ENCODE measurements around the gene PRMT3. TPM values are rescaled to one million over a fixed set of nuclear protein-coding genes. Genes with fewer than 3 reads are reported as not detected.
A peak's percentile ranks its signal among the peaks of the same experiment; 100 is the strongest.

The PRMT3 gene
- polyA plus RNA-seq, 1 donor (not counting 4 experiments of a cell fraction or from before 2014, with no cell fraction given), result 29.4 TPM

- Histone ChIP-seq H3K27me3 (ENCODE audit: control insufficient read depth, extremely low read depth, insufficient read depth, low read length) (no peaks in the 10 kb centered on the region), H3K4me3 (ENCODE audit: control insufficient read depth in 2 of 3, extremely low read depth in 1 of 3, insufficient read depth in 2 of 3, low read depth in 1 of 3, low read length in 3 of 3) (no peak overlapping the region), H3K36me3 (ENCODE audit: control insufficient read depth in 2 of 2, extremely low read depth in 1 of 2, insufficient read depth in 2 of 2, low read length in 2 of 2) (peaks cover 2 to 29% of the 10 kb centered on the region in 2 experiments), H3K9me3 (ENCODE audit: control insufficient read depth, low read depth, low read length) (no peaks in the 10 kb centered on the region), H3K27ac (ENCODE audit: control insufficient read depth, insufficient read depth, low read length) (no peak overlapping the region), H3K9ac (ENCODE audit: control insufficient read depth, extremely low read depth, insufficient read depth, low read length) (no peak overlapping the region), H3K9me1 (ENCODE audit: control insufficient read depth, extremely low read depth, insufficient read depth, low read length) (no peaks in the 10 kb centered on the region), H3K4me2 (ENCODE audit: control insufficient read depth, extremely low read depth, insufficient read depth, low read depth, low read length) (no peak overlapping the region), H2AFZ (ENCODE audit: control insufficient read depth, low read length) (no peak overlapping the region), H3K79me2 (ENCODE audit: control insufficient read depth, insufficient read depth, low read length) (no peaks in the 10 kb centered on the region), H4K20me1 (ENCODE audit: control insufficient read depth, extremely low read depth, insufficient read depth, low read length) (no peaks in the 10 kb centered on the region), H3K4me1 (ENCODE audit: control insufficient read depth, extremely low read depth, insufficient read depth, low read length) (no peaks in the 10 kb centered on the region)
- DNase-seq (ENCODE audit: low read depth, low spot score) (no peak), FAIRE-seq (peak; percentile 26)
- TF ChIP-seq CTCF (optimal IDR thresholded peaks at IDR 0.05 in 1 of 3, IDR thresholded peaks at IDR 0.05 in 1 of 3, conservative IDR thresholded peaks at IDR 0.05 in 1 of 3; ENCODE audit: extremely low read depth in 1 of 3, insufficient read depth in 2 of 3, low read length in 3 of 3), result peak; percentile 17 to 62 (median 44)
- no peak for TF ChIP-seq EZH2 (IDR thresholded peaks at IDR 0.05; ENCODE audit: low read length)
- dilution Hi-C loops (cut with MboI; ENCODE audit: extremely low pct_ligation_motif_present, low sequenced_read_pairs), result no loop called here
These were observed 9.8 kb downstream of the PRMT3 start for GRCh38 chr11:20397281-20397680.

- no peak overlapping the region for H3K27ac ChIP-seq (ENCODE audit: control insufficient read depth, insufficient read depth, low read length)
- no peaks in the 10 kb centered on the region for H3K4me1 ChIP-seq (ENCODE audit: control insufficient read depth, extremely low read depth, insufficient read depth, low read length)
- H3K9me3 ChIP-seq (ENCODE audit: control insufficient read depth, low read depth, low read length), result no peaks in the 10 kb centered on the region
- H3K9me1 ChIP-seq (ENCODE audit: control insufficient read depth, extremely low read depth, insufficient read depth, low read length), result no peaks in the 10 kb centered on the region
- no peaks in the 10 kb centered on the region for H3K27me3 ChIP-seq (ENCODE audit: control insufficient read depth, extremely low read depth, insufficient read depth, low read length)
- no peak for TF ChIP-seq CTCF (optimal IDR thresholded peaks at IDR 0.05 in 1 of 3, IDR thresholded peaks at IDR 0.05 in 1 of 3, conservative IDR thresholded peaks at IDR 0.05 in 1 of 3; ENCODE audit: extremely low read depth in 1 of 3, insufficient read depth in 2 of 3, low read length in 3 of 3)
- no peak for TF ChIP-seq EZH2 (IDR thresholded peaks at IDR 0.05; ENCODE audit: low read length)
- no peak overlapping the region for H3K4me2 ChIP-seq (ENCODE audit: control insufficient read depth, extremely low read depth, insufficient read depth, low read depth, low read length)
- no peaks in the 10 kb centered on the region for H4K20me1 ChIP-seq (ENCODE audit: control insufficient read depth, extremely low read depth, insufficient read depth, low read length)
- no peaks in the 10 kb centered on the region for H3K79me2 ChIP-seq (ENCODE audit: control insufficient read depth, insufficient read depth, low read length)
- DNase-seq (ENCODE audit: low read depth, low spot score) (no peak), FAIRE-seq (no peak)
- H3K4me3 ChIP-seq (ENCODE audit: control insufficient read depth in 2 of 3, extremely low read depth in 1 of 3, insufficient read depth in 2 of 3, low read depth in 1 of 3, low read length in 3 of 3), result no peak overlapping the region
- dilution Hi-C loops (cut with MboI; ENCODE audit: extremely low pct_ligation_motif_present, low sequenced_read_pairs), result no loop called here
- no peak overlapping the region for H2AFZ ChIP-seq (ENCODE audit: control insufficient read depth, low read length)
- peaks cover 2 to 24% of the 10 kb centered on the region in 2 experiments for H3K36me3 ChIP-seq (ENCODE audit: control insufficient read depth in 2 of 2, extremely low read depth in 1 of 2, insufficient read depth in 2 of 2, low read length in 2 of 2)
- no peak overlapping the region for H3K9ac ChIP-seq (ENCODE audit: control insufficient read depth, extremely low read depth, insufficient read depth, low read length)
These were observed 12.0 kb downstream of the PRMT3 start for GRCh38 chr11:20399498-20399897.
